HG02970 (cell line): ENCODE measurements around the gene PDZD2.
A peak's percentile ranks its signal among the peaks of the same experiment; 100 is the strongest.

Experiments
- ATAC-seq: cut with Tn5 transposase; IDR thresholded peaks from one replicate; pipeline ENCODE4 v1.9.1; 2021; ENCODE audit warnings: mild to moderate bottlenecking, moderate library complexity, moderate number of reproducible peaks; ENCODE audit not compliant: unreplicated experiment, low FRiP score

Gene PDZD2

DNA sequence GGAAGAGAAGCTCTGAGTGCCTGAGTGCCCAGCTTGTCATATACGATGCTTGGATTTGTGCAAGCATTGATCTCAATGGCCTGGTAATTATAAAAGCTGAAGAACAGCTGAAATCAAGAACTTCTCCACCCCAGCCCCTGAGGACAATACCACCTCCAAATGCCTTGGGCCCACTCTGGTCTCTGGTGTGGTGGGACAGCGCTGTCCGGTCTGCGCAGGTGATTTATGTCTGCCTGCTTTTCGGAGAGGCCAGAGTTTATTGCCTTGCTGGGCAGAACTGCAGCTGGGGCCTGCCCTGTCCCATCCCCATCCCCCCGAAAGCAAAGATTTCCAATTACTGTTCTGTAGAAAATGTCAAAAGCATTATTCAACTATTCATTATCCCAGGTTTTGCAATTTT is 1.1 kb upstream of the PDZD2 start:
- no peak for ATAC-seq

DNA sequence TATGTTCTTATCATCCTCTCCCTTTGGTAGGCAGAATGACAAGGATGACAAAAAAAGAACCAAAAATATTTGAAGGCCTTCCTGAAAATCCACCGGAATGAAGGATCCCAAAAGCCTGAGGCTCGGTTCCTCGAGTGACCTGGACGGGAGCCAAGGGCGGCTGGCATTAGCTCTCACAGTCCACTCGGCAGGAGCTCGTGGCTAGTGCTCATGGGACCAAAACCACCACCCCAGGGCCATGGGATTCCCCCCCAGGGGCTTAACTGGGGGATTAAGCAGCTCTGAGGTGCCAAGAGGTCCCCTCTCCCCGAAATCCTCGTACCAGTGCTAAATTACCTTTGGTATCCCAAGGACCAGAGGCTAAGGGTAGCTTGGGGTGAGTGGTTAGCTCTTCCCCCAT is 586 bp upstream of the PDZD2 start:
- peak; percentile 5 for ATAC-seq

DNA sequence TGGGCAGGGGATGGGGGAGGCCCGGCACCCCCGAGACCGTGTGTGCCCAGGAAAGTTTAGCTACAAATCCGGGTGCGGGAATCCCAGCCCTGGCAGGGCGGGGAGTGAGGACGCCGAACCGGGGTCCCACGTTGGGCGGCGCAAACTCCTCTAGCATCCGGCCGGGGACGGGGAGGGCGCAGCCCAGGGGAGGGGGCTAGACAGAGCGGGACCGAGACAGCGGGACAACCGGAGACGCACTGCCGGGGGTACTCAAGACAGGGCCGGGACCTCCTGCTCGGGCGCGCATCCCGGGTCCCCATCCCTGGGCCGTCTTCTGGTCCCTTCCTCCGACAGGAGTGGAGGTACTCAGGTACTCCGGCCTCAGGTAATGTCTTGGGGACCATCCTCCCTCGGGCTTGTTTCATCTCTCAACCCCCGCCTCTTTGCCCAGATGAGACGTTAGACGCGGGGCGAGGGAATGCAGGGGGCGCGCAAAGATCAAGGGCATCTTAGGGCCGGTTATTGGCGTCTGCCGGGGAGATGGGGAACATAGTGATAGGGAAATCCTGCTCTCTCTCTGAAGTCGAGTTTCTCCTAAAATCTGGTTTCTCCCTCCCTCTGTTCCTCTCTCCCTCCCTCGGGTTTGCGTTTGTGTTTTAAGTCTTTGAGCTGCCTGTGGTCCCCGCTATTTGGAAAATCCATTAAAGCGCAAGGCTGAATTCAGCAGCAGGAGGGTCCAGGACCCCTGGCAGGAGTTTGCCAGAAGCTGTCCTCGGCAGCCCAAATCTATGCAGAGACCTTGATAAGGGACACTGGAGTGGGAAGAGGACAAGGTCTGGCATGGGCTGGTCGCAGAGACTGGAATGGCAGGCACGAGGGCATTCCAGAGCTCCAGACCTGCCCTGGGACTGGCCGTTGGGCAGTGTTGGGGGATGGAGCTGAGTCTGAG is 815 bp downstream of the PDZD2 start:
- ATAC-seq = peak; percentile 2

DNA sequence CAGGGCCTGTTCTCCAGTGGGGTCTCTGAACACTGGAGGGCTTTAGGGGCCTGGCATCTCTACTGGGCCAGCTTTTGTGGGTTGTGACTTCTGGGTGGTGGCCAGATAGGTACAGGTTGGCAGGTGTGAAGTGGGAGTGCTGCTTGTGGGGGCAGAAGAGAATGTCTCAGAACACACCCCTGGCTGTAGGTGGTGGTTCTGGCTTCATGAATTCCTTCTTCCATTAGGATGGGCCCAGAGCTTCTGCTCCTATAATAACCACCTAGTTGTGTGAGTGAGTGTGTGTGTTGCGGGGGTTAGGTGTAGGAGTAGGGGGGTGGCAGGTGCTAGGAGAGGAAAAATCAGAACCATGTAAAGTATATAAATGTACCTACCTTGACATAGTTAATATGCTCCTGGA is 1.6 kb downstream of the PDZD2 start:
- no peak for ATAC-seq

DNA sequence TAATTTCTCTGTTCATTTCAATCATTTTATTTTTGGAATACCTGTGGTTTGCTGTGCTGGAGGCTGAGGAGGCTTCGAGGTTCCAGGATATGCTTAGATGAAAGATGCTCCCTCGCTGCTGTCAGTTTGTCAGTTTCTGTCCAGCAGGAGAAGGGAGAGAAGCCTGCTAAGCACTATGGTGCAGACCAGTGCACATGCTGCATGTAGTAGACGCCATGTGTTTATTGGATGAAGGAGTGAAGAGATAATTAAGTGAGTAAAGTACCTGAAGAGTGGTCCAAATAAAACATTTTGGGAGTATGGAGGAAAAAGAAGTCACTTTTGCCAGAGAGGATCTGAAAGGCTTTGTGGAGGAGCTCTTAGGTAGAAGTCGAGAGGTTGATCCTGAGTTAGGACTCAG is 2.1 kb downstream of the PDZD2 start:
- ATAC-seq = no peak

DNA sequence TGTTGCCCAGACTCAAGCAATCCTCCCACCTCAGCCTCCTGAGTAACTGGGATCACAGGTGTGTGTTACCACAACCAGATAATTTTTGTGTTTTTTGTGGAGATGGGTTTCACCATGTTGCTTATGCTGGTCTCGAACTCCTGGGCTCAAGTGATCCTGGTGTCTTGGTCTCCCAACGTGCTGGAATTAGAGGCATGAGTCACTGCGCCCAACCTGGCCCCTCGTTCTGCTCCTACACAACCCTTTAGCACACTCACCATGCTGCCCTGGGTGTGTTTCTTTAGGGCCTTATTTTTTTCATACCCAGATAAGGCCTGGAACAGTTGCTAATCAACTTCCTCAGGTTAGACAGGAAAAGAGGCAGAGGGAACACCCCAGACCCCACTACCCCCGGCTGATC is 2.6 kb downstream of the PDZD2 start:
- no peak for ATAC-seq

DNA sequence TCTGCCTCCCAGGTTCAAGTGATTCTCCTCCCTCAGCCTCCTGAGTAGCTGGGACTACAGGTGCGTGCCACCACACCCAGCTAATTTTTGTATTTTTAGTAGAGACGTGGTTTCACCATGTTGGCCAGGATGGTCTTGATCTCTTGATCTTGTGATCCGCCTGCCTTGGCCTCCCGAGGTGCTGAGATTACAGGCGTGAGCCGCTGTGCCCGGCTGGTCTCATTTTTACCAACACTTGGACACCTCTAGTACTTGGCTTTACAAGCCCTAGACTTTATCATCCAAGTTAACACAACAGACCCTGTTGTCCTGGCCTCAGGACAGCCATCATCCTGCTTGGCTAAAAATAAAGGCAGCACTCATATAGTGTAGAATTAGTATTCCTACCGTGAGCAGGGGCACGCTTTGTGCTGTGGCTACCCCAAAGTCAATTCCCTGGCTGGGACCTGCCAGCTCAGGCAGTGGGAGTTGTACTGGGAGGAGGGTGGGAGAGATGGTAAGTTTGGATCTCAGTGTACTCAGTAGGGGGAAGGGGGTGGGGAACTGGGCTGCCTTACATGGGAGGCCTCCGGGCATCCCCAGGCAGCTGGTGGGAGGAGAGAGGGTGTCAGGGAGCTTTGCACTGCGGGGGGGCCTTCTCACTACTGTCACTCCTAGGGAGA is 6.6 kb downstream of the PDZD2 start:
- no peak for ATAC-seq

DNA sequence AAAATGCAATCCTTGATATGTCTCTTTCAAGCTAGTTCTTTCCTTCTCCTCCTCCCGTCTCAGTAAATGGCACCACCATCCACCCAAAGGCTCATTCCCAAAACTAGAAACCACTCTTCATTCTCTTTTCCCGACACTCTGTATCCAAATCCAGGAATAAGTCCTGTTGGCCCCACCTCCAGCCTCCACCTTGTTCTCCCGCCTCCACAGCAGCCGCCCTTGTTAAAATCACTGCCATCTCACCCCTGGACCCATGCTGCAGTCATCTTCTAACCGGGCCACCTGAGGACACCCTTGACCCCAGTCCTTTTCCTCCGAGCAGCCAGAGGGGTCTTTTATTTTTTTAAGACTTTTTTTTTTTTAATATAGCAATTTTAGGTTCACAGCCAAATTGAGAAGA is 9.4 kb downstream of the PDZD2 start:
- no peak for ATAC-seq

DNA sequence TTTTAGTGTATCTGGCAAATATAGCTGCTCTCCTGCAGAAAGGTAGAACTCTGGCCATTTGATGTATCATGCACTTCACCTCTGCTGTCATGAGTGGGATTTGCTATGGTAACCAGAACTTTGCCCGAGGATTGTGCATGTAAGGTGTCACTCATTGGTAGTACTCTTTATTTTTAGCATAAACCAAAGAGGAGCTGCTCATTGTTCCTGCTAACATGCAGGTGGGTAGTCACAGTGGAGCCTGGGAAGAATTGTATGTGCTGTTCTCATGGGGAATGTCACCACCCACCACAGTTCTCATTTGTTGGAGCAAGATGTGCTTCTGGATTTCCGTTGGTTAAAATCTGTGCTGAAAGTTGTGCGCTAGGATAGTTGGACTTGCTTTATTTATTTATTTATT is 12.3 kb downstream of the PDZD2 start:
- ATAC-seq = no peak

DNA sequence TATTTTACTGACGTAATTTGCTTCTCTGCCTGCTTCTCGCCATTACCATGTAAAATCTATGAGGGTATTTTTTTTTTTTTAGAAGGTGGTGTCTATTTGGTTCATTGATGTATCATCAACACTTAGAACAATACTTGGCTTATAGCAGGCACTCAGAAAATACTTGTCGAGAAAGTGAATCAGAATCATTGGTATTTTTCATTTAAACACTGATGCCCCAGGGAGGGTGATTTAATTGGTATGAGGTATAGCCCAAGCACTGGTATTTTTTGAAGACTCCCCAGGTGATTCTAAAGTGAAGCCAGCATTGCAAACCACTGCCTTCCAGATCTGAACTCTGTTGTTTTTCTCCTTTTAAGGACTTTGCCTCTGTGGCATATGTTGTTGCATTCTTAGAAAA is 16.6 kb downstream of the PDZD2 start:
- ATAC-seq = no peak

DNA sequence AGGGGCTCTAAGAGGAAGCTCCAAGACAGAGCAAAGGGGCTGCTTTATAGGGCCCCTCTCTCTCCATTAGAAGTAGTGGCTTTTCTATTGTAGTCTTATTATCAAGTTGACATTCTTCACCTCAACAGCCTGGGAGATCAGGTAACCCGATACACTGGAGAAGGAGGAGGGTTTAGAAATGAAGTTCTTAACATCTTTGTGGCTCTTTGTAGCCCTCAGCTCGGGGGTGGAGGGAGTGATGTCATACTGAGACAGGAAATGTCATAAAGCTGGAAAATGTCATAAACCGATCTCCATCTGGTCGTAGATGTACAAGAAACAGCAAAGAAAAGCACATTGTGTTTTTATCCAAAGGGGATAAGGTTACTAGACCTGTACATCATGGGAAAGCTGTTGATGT is 17.9 kb downstream of the PDZD2 start:
- no peak for ATAC-seq

DNA sequence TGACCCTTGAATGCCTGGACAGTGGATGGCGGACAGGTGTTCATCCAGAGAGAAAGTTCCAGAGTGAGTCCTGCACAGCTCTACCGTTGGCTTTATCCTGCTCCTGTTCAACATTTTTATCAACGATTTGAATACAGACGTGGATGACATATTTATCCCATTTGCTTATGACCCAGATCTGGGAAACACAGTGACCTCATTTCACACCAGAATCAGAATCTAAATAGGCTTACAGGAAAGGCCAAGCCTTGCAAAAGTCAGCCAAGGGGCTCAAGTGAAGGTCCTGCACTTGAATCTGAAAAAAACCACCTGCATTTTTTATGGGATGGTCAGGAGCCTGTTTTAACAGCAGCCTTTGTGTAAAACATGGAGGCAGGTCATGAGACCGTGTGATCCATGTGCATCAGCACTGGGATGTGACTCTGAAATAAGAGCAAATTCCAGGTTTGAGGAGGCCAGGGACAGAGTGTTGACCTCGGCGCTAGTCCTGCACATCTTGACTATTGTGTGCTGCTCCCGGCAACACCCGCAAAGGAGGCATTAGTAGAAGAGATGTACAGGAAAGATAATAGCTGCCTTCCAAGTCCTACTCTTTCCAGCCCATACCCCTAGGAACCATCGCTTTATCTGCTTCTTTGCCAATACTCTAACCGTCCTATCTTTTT is 18.5 kb downstream of the PDZD2 start:
- ATAC-seq = no peak

DNA sequence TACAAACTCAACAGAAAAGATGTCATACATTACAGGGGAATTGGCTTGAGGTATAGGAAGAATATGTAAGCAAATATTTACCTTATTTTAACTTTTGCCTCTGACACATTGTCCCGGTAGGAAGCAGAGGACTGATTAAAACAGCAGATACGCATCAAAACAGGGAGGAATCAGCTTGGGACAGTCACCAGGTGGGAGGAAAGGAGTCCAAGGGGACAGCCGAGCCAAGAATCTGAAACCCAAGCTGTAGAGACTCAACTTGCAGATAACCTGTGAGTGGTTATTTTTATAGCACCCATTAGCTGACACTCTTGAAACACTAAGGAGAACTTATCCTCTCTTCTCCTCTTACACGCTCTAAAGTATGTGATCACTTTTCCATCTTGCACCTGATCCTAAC is 22.3 kb downstream of the PDZD2 start:
- ATAC-seq = no peak

DNA sequence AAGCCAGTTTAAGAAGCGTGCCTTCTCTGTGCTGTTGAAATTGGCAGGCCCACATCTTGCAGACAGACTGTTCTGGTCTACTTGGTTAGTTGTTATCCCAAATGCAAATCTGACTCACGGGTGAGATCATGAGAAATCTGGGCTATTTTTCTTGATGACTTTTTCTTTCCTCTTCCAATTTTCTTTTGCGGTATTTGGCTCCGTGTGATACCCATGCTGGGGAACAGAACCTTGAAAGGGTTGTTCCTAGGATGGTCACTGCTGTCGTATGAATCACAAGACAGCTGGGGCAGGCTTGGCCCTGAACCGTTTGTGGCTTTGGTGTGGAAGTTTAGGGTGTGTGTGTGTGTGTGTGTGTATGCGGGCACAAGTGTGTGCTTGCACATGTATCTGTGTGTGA is 24.6 kb downstream of the PDZD2 start:
- no peak for ATAC-seq

DNA sequence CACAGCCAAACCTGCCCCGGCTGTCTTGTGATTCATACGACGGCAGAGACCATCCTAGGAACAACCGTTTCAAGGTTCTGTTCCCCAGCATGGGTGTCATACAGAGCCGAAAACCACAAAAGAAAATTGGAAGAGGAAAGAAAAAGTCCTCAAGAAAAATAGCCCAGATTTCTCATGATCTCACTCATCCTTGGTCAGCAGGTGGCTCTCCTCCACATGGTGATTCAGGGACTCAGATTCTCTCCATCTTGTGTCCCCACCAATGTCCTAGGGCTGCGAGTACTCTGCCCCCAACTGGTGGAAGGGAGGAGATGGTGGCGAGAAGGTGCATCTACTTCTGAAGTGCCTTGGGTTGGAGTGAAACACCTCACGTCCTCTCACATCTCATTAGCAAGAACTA is 25.6 kb downstream of the PDZD2 start:
- ATAC-seq = no peak

DNA sequence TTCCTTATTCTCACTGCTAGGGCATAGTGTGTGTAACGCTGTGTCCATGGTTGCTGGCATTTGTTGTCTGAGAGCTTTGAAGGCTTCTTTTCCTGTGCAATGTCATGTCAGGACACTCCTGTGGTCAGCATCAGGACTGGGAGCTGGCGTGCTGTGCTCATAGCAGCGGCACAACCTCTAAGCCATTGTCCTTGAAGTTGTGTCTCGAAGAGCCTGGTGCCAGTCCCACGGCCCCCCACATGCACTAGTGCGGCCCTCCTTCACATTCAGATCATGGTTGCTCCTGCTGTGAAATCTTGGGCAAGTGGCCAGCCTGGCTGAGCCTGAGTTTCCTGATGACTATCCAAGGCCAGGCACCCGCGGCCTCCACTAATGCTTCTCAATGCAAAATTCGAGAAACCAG is 32.4 kb downstream of the PDZD2 start:
- ATAC-seq = no peak

DNA sequence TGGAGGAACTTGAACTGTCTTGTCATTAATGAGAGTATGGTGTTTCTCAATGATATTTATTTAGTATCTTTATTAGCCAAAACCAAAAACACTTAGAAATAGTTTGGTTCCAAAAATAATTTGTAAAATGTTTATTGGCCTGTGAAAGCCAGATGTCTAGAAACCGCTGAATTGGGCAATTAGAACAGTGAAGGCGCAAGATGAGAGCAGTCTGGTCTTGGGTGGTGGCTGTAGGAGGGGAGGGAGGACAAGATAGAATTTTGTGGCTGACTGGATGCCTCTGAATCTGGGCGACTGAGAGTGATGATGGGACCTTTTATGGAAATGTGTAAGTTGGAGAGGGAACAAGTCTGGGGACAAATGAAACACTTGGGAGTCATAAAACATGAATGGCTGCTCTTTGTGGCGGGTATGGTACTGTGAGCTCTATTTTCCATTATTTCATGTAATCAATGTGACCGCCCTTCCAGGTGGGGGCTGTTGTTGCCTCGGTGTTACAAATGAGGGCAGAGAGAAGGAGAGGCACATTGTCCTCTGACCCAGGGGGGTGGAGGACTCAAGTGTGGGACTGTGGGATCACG is 35.5 kb downstream of the PDZD2 start:
- ATAC-seq = no peak

DNA sequence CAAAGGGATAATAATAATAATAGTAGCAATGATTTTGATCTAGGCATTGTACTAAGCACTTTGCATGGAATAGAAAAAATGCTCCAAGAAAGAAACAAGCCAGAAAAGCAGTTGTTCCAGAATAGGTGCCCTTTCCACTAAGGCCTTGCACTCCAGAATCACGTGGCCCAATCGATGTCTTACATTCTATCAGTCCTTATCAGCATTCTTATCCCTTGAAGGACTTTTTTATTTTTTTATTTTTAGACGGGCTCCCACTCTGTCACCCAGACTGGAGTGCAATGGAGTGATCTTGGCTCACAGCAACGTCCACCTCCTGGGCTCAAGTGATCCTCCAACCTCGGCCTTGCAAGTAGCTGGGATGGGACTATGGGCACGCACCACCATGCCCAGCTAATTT is 36.5 kb downstream of the PDZD2 start:
- ATAC-seq = no peak

DNA sequence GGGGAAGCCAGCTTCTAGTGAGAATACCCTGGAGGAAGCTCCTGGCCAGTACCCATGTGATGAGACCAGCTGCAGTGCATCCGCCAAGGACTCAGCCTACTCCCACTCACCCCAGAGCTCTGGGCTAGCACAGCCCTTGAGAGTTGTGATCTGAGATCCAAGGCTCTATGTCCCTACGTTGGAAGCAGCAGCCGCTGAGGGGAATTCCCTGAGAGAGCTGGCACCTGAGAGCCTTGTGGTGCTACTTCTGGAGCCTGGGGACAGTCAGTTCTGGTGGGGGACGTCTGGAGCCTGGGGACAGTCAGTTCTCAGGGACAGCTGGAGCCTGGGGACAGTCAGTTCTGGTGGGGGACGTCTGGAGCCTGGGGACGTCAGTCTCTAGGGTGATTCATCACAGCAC is 39.2 kb downstream of the PDZD2 start:
- ATAC-seq = no peak

DNA sequence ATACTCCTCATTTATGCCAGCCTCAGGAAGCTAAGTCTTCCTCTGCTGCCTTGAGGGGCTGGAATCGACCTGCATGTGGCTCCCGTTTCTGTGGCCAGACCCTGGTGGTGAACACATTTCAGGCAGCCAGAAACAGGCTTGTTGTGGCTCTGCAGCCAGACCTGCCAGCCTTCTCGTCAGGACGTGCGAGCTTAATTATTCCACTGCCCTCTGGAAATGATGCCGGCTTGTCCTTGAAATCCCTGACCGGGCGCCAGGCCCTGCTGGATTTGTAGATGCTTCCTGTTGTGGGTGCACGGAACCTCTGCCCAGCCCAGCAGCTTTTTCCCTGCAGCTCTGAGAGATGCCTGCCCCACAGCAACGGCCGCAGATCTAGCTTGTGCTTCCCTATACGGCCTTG is 41.6 kb downstream of the PDZD2 start:
- ATAC-seq = no peak

DNA sequence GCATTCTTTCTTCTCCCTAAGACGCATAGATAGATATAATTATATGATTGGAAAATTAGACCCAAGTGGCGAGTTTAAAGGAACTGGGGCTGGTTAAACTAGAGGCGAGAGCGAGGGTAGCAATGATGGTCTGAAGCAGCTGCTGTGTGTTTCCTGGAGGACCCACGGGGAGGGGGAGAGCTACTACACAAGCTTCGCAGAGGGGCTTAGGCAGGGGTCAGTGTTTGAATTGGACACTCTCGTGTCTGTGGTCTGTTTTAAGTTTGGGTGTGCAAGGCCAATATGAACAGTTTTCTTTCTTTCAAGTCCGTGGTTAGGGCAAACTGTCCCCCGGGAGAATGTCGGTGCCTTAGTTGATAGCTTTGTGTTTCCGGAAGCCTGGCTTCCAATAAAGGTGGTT is 43.1 kb downstream of the PDZD2 start:
- no peak for ATAC-seq
